ENCODE measurements around the gene LHFPL6. TPM values are rescaled to one million over a fixed set of nuclear protein-coding genes. Genes with fewer than 3 reads are reported as not detected.

Gene LHFPL6
- total RNA-seq, 1 experiment from 2014 or later = 16.9 TPM

DNA sequence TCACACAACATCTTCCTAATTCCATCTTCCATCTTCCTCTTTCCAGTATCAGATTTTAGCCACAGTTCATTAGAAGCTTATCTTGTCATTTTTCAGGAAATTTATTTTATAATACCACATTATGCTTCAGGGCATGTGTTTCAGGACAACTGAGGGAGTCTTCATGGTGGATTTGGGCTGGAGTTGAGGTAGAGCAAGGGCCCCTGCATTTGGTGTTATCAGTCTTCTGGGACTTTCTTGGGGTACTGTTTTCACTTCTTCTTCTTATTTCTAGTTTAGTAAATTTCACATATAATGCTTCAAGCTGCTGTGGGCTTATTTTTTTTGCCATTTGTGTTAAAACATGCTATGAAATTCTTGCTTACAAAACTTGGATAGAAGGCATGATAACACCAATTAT lies 188.7 kb downstream of the LHFPL6 start:
- DNase-seq (ENCODE audit: low spot score) = no peak

DNA sequence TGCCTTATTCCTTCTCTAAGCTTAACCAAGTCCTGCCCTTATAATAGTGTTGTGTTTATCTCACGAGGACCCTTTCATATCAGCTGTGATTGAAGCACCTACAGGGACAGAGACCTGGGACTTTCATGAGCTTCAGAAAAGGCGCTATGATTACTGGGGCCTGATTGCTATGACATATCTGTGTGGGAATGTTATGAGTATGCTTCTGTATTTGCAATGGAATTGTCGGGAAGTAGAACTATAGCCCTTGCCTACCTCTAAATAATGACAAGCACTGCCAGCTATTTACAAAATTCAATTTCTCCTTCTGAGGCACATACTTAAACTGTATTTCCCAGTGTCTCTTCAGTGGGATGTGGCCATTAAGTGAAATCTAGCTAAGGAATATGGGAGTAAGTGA lies 191.5 kb downstream of the LHFPL6 start:
- no peak for DNase-seq (ENCODE audit: low spot score)

- no peak for DNase-seq (ENCODE audit: low spot score)
These were observed 192.0 kb downstream of the LHFPL6 start for GRCh38 chr13:39410964-39411363.

GRCh38 chr13:39410096-39410901 lies 192.7 kb downstream of the LHFPL6 start:
- no peak for DNase-seq (ENCODE audit: low spot score)

GRCh38 chr13:39408512-39408911 lies 194.5 kb downstream of the LHFPL6 start:
- no peak for DNase-seq (ENCODE audit: low spot score)

DNA sequence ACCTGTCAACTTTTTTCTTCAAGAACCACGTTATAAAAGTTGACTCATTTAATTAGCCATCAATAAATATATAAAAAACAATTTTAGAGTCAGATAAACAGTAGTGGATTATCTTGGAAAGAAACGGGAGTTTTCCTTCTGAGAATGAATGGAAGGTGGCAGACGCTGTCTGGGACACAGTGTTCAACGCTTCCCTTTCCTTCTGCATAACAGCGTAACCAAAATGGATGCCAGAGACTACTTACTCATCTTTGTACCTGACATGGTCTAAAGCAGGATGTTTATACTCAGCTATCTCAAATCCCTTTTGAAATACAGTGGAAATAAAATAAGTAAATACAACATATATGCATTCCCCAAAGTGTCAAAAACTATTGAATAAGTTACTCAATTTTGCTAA lies 195.2 kb downstream of the LHFPL6 start:
- DNase-seq (ENCODE audit: low spot score) = no peak

DNA sequence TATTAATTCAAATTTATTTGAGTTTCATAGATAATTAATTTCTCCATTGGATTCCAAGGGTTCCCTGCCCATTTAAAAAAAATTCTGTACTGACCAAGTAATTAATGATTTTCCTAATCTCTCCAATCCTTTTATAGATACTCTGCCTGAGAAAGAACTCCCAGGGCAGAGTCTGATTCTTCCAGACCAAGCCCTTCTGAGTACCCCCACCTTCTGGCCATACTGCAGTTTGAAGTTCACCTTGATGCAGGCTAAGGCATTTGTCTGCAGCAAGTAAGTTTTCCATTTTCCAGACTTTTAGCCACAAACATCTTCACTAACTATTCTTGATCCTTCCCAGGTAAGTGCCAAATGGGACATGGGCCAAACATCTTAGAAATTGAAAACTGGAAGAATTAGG lies 195.9 kb downstream of the LHFPL6 start:
- no peak for DNase-seq (ENCODE audit: low spot score)

- no peak for DNase-seq (ENCODE audit: low spot score)
These were observed 196.3 kb downstream of the LHFPL6 start for GRCh38 chr13:39406688-39407087.

- no peak for DNase-seq (ENCODE audit: low spot score)
These were observed 197.3 kb downstream of the LHFPL6 start for GRCh38 chr13:39405596-39406205.

GRCh38 chr13:39405107-39405506 lies 197.9 kb downstream of the LHFPL6 start:
- DNase-seq (ENCODE audit: low spot score) = no peak

DNA sequence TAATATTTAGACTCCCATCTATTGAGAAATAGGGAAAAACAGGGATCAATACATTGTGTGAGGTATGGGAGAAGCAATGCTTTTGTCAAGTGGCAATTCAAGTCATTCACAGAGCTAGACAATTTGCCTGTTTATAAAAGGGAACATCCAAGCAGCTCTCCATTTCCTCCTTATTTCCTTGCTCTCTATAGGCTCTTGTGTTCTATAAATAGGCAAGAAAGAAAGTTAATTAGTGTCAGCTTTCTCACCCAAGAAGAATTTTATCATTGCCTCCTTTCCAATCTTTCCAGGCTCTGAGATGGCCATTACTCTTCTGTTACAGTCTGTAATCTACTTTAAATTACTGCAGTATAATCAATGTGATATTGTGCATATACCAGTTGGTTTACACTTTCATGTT lies 199.9 kb downstream of the LHFPL6 start:
- DNase-seq (ENCODE audit: low spot score) = no peak

DNA sequence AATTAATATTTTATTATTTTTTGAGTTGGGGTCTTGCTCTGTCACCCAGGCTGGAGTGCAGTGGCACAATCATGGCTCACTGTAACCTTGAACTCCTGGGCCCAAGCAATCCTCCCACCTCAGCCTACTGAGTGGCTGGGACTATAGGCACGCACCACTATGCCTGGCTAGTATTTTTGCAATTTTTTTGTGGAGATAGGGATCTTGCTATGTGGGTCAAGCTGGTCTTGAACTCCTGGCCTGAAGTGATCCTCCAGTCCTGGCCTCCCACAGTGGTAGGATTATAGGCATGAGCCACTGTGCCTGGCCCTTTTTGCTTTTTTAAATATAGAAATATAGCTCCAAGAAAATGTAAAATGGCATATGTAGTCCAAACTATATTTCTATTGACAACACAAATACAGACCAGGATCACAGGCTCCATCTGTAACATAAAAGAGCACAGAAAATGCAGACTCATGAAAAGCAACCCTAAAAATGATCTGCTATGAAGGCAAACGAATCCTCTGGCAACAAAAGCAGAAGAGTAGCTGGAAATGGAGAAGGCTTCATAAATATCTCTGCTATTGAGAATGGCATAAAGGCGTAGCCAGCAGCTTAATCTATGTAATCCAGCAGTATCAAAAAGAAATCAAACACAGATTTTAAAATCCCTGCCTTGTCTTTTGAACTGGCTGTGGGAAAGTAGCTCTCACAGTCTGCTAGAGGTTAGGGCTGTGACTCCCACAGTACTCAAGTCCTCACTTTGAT lies 200.6 kb downstream of the LHFPL6 start:
- DNase-seq (ENCODE audit: low spot score) = no peak

DNA sequence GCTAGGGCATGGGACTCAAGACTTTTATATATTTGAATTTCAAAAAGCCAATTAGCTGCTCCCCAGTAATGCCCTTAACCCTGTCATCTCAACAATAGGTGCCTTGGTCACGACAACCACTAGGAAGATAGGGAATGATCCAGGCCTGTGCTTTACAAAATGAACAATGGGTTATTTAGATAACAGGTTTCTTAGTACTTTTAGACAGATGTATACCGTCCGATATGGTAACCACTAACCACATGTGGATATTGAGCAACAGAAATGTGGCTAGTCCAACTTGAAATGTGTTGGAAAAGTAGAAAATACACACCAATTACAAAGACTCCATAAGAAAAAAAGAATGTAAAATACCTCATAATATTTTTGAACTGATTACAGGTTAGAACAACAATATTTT lies 201.2 kb downstream of the LHFPL6 start:
- DNase-seq (ENCODE audit: low spot score) = no peak

GRCh38 chr13:39401046-39401705 lies 201.8 kb downstream of the LHFPL6 start:
- no peak for DNase-seq (ENCODE audit: low spot score)

DNA sequence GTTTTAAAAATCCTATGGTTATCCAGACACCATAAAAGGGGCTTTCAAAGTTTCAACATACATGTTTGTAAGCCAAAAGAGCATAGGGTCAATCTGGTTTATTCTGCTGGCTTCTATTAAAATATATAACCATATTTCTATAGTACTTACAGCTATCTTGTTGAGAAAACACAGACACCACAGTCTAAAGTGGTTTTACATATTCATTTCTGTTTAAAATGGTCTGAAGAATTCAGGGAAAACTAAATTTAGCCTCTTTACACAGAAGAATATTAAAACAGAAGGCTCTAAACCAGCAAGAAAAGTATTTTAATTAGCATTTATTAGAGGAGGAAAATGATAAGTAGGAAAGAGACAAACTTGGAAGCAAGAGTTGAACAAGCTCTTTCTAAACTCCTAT lies 203.9 kb downstream of the LHFPL6 start:
- no peak for DNase-seq (ENCODE audit: low spot score)

DNA sequence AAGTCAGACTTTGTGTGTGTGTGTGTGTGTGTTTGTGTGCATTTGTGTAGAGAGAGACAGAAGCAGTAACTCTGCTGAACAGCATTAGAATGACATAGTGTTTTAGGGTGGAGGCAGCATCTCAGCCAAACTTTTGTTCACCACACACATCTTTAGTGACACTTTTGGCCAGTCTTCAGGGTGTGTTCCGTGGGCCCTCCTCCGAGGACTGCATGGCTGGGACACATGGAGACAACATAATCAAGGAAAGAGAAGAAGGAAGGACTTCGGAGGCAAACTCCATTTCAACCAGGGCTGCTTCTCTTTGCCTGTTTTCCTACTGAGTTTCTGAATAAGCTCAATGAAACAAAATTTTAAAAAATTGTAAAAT lies 205.1 kb downstream of the LHFPL6 start:
- no peak for DNase-seq (ENCODE audit: low spot score)

GRCh38 chr13:39397226-39397895 lies 205.6 kb downstream of the LHFPL6 start:
- no peak for DNase-seq (ENCODE audit: low spot score)

DNA sequence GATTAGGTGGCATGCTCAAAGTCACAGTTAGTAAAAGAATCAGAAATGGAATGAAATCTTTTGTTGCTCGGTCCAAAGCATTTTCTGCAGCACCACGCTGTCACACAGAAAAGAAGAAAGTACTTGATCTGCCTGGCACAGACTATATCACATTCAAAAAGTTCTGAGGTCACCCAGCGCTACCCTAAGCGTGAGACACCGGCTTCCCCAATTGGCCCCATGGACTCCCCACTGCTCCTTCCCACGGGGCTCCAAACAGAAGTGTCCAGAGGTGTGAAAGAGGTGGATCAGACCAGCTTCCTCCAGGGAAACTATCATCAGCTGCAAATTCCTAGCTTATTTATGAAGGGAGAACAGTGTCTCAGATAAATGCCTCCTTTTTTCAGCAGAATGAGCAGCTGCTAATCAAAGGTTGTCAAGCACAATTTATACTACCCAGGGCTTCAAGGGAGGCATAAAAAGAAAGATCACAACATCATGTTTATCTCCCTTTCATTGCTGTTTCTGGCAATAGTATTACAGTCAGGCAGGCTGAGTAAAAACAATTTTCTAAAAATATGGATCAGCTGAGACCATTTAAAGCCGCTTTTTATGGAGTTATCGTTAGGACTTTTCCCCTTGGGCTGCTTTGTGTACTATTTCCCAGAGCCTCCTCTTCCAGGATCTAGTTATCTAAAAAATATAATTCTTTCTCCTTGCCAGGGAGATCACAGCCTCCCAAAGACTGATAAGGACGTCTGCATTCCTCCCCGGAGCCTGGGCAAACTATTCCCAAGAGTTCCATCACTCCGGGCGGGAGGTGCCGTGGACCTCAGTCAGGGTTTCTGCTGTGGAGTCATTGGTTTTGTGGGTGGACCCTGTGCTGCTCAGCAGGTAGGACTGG lies 208.0 kb downstream of the LHFPL6 start:
- DNase-seq (ENCODE audit: low spot score) = no peak

DNA sequence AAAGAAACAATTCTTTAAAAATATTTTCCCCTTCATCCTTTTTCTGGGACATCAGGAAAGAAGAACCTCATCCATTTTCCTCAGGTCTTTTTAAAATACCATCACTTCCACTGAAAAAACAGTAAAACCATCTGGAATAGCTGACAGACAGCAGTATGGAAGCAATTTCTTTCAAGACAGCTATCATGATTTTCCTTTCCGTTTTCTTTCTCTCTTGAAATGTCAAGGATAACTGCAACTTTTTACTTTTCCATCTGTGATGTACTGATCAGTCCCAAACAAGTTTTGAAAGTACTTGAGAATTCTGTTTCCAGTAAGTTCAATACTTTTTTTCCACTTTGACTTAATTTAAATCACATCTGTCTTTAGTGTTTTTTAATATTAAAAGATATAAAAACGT lies 211.2 kb downstream of the LHFPL6 start:
- DNase-seq (ENCODE audit: low spot score) = no peak

DNA sequence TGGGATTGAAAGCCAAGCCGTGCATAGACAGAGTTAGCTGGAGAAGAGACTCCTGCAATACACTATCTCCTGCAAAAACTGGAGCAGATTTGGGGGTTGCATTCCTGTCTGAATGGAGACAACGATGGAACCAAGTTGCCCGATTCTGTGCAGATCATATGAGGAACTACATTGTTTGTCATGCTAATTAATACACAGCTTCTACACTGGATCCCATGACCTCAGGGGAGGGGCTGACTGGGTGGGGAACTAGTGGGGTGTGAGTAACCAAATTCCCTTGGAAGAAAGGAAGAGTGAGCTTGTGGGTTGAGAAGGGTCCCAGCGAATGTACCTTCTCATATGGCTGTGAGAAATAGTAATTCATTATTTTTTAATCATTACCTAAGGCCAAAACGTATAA lies 214.0 kb downstream of the LHFPL6 start:
- DNase-seq (ENCODE audit: low spot score) = no peak
